ENCODE data around the gene HMCN2.

The HMCN2 gene

GRCh38 chr9:130347931-130348330 lies 82.4 kb downstream of the HMCN2 start:
- no peak for DNase-seq

- no peak for DNase-seq
These were observed 82.8 kb downstream of the HMCN2 start for GRCh38 chr9:130348341-130348740.

- DNase-seq, result no peak
These were observed 83.3 kb downstream of the HMCN2 start for GRCh38 chr9:130348881-130349280.

GRCh38 chr9:130349398-130349797 lies 83.8 kb downstream of the HMCN2 start:
- no peak for DNase-seq

- no peak for DNase-seq
These were observed 85.8 kb downstream of the HMCN2 start for GRCh38 chr9:130351343-130351742.

GRCh38 chr9:130352081-130352480 lies 86.5 kb downstream of the HMCN2 start:
- no peak for DNase-seq

- DNase-seq, result no peak
These were observed 87.2 kb downstream of the HMCN2 start for GRCh38 chr9:130352586-130353285.

GRCh38 chr9:130354378-130354777 lies 88.8 kb downstream of the HMCN2 start:
- no peak for DNase-seq

GRCh38 chr9:130354806-130355205 lies 89.2 kb downstream of the HMCN2 start:
- no peak for DNase-seq

- DNase-seq, result no peak
These were observed 90.5 kb downstream of the HMCN2 start for GRCh38 chr9:130356033-130356432.

GRCh38 chr9:130356877-130357584 lies 91.5 kb downstream of the HMCN2 start:
- no peak for DNase-seq

GRCh38 chr9:130358928-130359327 lies 93.4 kb downstream of the HMCN2 start:
- no peak for DNase-seq

- no peak for DNase-seq
These were observed 94.3 kb downstream of the HMCN2 start for GRCh38 chr9:130359819-130360218.

GRCh38 chr9:130360672-130361071 lies 95.1 kb downstream of the HMCN2 start:
- no peak for DNase-seq

GRCh38 chr9:130361873-130362362 lies 96.4 kb downstream of the HMCN2 start:
- DNase-seq, result no peak

- DNase-seq, result no peak
These were observed 97.1 kb downstream of the HMCN2 start for GRCh38 chr9:130362691-130363090.

- DNase-seq, result no peak
These were observed 98.3 kb downstream of the HMCN2 start for GRCh38 chr9:130363755-130364404.

GRCh38 chr9:130364619-130365322 lies 99.2 kb downstream of the HMCN2 start:
- no peak for DNase-seq

- DNase-seq, result no peak
These were observed 99.8 kb downstream of the HMCN2 start for GRCh38 chr9:130365323-130365721.

- DNase-seq, result no peak
These were observed 100.5 kb downstream of the HMCN2 start for GRCh38 chr9:130366072-130366471.

GRCh38 chr9:130366888-130367550 lies 101.5 kb downstream of the HMCN2 start:
- DNase-seq, result no peak

GRCh38 chr9:130368631-130369103 lies 103.1 kb downstream of the HMCN2 start:
- no peak for DNase-seq

- no peak for DNase-seq
These were observed 104.7 kb downstream of the HMCN2 start for GRCh38 chr9:130370226-130370625.

All from DMS79 treated with DMSO at 0.1 percent for 48 hours (cell line).